ENCODE data around the gene OMP. TPM values are rescaled to one million over a fixed set of nuclear protein-coding genes. Genes with fewer than 3 reads are reported as not detected.

Gene OMP
- total RNA-seq, 6 donors from 2014 or later = 0.77 to 5.2 TPM; not detected in 4

DNA sequence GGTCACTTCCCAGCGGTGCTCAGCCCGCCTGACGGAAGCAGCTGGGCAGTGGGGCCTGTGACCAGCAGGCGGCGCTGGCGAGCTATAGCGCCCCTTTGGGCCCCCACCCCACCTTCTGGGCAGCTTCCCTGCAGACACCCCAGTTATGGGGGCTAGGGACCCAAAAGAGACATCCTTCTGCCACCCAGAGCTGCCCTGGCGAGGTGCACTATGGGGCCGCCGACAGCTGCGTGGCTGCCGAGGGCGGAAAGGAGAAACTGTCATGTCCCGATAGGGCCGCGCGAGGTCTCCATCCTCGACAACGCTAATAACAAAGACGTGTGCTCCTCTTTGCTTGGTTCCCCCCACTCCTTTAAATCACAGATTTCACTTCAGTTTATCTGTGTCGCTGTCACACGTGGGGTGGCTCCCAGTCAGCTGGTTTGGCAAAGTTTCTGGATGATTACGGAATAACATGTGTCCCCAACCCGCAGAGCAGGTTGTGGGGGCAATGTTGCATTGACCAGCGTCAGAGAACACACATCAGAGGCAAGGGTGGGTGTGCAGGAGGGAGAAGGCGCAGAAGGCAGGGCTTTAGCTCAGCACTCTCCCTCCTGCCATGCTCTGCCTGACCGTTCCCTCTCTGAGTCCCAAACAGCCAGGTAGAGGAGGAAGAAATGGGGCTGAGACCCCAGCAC, 24.7 kb downstream of the OMP start:
- Histone ChIP-seq H3K9me3 (no peaks in the 10 kb centered on the region), H3K4me3 (peak overlapping the region; percentile 14 to 46 (median 36)), H3K27me3 (no peaks in the 10 kb centered on the region), H3K36me3 (no peaks in the 10 kb centered on the region), H3K27ac (no peak overlapping the region), H3K4me1 (peaks cover 7 to 19% (median 16%) of the 10 kb centered on the region in 4 donors)
- WGBS, 2 donors = 1 to 8% methylated on average over 16 to 20 of the region's 27 CpGs
- TF ChIP-seq, protein P1, sequence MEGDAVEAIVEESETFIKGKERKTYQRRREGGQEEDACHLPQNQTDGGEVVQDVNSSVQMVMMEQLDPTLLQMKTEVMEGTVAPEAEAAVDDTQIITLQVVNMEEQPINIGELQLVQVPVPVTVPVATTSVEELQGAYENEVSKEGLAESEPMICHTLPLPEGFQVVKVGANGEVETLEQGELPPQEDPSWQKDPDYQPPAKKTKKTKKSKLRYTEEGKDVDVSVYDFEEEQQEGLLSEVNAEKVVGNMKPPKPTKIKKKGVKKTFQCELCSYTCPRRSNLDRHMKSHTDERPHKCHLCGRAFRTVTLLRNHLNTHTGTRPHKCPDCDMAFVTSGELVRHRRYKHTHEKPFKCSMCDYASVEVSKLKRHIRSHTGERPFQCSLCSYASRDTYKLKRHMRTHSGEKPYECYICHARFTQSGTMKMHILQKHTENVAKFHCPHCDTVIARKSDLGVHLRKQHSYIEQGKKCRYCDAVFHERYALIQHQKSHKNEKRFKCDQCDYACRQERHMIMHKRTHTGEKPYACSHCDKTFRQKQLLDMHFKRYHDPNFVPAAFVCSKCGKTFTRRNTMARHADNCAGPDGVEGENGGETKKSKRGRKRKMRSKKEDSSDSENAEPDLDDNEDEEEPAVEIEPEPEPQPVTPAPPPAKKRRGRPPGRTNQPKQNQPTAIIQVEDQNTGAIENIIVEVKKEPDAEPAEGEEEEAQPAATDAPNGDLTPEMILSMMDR (IDR thresholded peaks at IDR 0.05) = peak; percentile 95 to 98 (median 96)
- no peak for TF ChIP-seq EP300 (IDR thresholded peaks at IDR 0.05)
- DNase-seq = peak in 1 of 2 donors; percentile 93
- peak; percentile 27 to 81 for ATAC-seq (ENCODE audit: low FRiP score in 2 of 2)

DNA sequence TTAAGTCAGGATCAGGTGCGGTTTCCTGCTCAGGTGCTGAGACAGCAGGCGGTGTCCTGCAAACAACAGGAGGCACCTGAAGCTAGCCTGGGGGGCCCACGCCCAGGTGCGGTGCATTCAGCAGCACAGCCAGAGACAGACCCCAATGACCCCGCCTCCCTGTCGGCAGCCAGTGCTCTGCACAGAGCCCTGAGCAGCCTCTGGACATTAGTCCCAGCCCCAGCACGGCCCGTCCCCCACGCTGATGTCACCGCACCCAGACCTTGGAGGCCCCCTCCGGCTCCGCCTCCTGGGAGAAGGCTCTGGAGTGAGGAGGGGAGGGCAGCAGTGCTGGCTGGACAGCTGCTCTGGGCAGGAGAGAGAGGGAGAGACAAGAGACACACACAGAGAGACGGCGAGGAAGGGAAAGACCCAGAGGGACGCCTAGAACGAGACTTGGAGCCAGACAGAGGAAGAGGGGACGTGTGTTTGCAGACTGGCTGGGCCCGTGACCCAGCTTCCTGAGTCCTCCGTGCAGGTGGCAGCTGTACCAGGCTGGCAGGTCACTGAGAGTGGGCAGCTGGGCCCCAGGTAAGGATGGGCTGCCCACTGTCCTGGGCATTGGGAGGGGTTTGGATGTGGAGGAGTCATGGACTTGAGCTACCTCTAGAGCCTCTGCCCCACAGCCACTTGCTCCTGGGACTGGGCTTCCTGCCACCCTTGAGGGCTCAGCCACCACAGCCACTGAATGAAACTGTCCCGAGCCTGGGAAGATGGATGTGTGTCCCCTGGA, 25.5 kb downstream of the OMP start, which contains the start of gene MYO7A:
MYO7A (plus strand) TSS at position 327 of the 772 bp plus-strand sequence. CDS start 2,389 bp downstream, outside the sequence.
- ATAC-seq (ENCODE audit: low FRiP score in 2 of 2) (peak in 1 of 2 donors; percentile 23), DNase-seq (peak in 1 of 2 donors; percentile 83)
- peak within 1 kb of the TSS; percentile 14 to 46 (median 36) for H3K4me3 ChIP-seq
- H3K9me3 ChIP-seq = no peaks in the 10 kb centered on the region
- peaks cover 7 to 19% (median 16%) of the 10 kb centered on the region in 4 donors for H3K4me1 ChIP-seq
- WGBS, 2 donors = 26 to 29% methylated on average over 10 to 16 of the region's 20 CpGs
- no peaks in the 10 kb centered on the region for H3K27me3 ChIP-seq
- no peaks in the 10 kb centered on the region for H3K36me3 ChIP-seq
- no peak for TF ChIP-seq POLR2AphosphoS5 (IDR thresholded peaks at IDR 0.05)
- TF ChIP-seq EP300 (IDR thresholded peaks at IDR 0.05) = no peak
- TF ChIP-seq POLR2A (IDR thresholded peaks at IDR 0.05) = no peak
- TF ChIP-seq, protein P1 (IDR thresholded peaks at IDR 0.05) = no peak
- no peak within 1 kb of the TSS for H3K27ac ChIP-seq

DNA sequence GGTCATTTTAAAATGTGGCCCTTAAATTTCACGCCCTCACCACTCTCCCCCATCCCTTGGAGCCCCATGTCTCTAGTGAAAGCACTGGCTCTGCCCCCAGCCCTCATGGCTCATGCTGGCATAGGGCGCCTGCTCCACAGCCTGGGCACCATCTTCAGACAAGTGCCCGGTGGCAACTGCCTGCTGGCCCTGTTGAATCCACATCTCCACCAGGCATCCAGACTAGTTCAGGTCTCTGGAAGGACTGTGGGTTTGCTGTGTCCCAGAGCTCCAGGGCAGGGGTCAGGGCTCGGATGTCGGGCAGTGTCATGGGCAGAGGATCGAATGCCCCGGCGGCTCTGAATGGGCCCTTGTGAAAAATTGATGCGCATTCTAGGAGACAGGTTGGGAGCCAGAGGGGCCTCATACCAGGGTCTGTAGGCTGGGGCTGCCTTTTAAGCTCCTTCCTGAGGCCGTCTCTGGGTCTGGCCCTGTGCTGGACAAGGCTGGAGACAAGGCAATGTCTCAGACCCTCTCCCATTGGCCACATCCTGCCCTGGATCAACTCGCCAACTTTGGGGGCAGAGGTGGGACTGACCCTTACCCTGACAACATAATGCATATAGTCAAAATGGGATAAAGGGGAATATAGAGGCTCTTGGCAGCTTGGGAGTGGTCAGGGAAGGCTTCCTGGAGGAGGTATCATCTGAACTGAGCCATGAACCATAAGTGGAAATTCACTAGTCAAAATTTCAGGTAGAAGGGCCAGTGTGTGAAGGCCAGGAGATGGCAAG, 26.6 kb downstream of the OMP start:
- ATAC-seq (ENCODE audit: low FRiP score in 2 of 2) (no peak), DNase-seq (no peak)
- H3K9me3 ChIP-seq = no peaks in the 10 kb centered on the region
- H3K27me3 ChIP-seq = no peaks in the 10 kb centered on the region
- TF ChIP-seq, protein P1 (IDR thresholded peaks at IDR 0.05) = no peak
- TF ChIP-seq EP300 (IDR thresholded peaks at IDR 0.05) (no peak), POLR2A (IDR thresholded peaks at IDR 0.05) (no peak), POLR2AphosphoS5 (IDR thresholded peaks at IDR 0.05) (no peak)
- H3K36me3 ChIP-seq = no peaks in the 10 kb centered on the region
- peaks cover 7 to 19% (median 16%) of the 10 kb centered on the region in 4 donors for H3K4me1 ChIP-seq
- 90 to 96% methylated on average over 8 to 11 of the region's 11 CpGs for WGBS, 2 donors
- no peak overlapping the region for H3K27ac ChIP-seq
- H3K4me3 ChIP-seq = no peak overlapping the region

DNA sequence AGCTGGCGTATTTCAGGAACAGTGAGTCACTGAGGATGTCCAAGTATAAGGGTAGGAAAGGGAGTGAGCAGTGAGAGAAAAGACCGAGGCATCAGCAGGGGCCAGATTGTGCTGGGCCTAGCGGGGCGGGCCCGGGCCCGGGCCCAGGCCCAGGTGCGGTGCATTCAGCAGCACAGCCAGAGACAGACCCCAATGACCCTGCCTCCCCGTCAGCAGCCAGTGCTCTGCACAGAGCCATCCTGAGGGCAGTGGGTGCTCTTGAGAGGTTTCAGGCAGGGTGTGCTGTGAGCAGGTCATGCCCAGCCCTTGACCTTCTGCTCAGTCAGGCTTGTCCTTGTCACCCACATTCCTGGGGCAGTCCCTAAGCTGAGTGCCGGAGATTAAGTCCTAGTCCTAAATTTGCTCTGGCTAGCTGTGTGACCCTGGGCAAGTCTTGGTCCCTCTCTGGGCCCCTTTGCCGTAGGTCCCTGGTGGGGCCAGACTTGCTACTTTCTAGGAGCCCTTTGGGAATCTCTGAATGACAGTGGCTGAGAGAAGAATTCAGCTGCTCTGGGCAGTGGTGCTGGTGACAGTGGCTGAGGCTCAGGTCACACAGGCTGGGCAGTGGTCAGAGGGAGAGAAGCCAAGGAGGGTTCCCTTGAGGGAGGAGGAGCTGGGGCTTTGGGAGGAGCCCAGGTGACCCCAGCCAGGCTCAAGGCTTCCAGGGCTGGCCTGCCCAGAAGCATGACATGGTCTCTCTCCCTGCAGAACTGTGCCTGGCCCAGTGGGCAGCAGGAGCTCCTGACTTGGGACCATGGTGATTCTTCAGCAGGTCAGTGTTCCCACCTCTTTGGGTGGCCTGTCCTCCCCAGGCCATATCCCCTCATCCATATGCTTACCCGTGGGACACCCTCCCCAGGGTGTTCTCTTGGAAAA, 27.5 kb downstream of the OMP start:
- Histone ChIP-seq H3K36me3 (no peaks in the 10 kb centered on the region), H3K27me3 (no peaks in the 10 kb centered on the region), H3K4me3 (no peak overlapping the region), H3K27ac (no peak overlapping the region), H3K9me3 (no peaks in the 10 kb centered on the region), H3K4me1 (peaks cover 7 to 19% (median 16%) of the 10 kb centered on the region in 4 donors)
- WGBS, 2 donors = 91 to 97% methylated on average over 9 to 11 of the region's 11 CpGs
- DNase-seq (peak in 1 of 2 donors; percentile 66), ATAC-seq (ENCODE audit: low FRiP score in 2 of 2) (no peak)
- no peak for TF ChIP-seq POLR2A (IDR thresholded peaks at IDR 0.05)
- no peak for TF ChIP-seq POLR2AphosphoS5 (IDR thresholded peaks at IDR 0.05)
- TF ChIP-seq, protein P1 (IDR thresholded peaks at IDR 0.05) = no peak
- TF ChIP-seq EP300 (IDR thresholded peaks at IDR 0.05) = no peak
